ENCODE data around the gene EVA1C.

DNA sequence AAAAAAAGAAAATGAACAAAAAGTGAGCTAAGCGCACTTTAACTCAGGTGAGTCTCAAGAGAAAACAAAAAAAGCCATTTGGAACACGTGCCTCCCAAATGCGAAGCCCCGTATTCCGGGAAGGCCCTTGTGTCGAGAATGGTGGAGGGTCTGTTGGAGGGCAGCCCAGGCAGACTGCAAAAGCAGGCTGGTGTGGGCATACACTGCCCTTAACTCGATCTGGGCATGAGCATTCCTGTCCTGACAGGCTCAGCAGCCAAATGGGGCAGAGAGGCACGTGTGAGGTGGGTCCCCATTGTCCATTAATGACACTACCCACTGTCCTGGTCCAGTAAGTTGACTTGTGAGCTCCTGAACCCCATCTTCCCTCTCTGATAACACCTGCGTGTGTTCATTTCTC lies 57.7 kb downstream of the EVA1C start:
- TF ChIP-seq CTCF (conservative IDR thresholded peaks at IDR 0.05; ENCODE audit: low read length) (no peak), EZH2phosphoT487 (IDR thresholded peaks at IDR 0.05; ENCODE audit: borderline replicate concordance) (no peak)
